Spleen (tissue), 7 donors: ENCODE measurements around the gene TRIM72.
"Not testable (repeated sequence)": the region's sequence is repeated elsewhere in the genome, so short reads cannot be mapped to it uniquely, and the experiment has no call there.

Experiments
- POLR2A ChIP-seq, 3 donors: fragments of 450-650 bp; IDR thresholded peaks; one replicate each; pipeline ENCODE4 v1.5.1; 2017; ENCODE audit warnings: antibody characterized with exemption in 3 of 3, mild to moderate bottlenecking in 1 of 3
- POLR2AphosphoS5 ChIP-seq, 3 donors: sonication (generic); formaldehyde crosslinking; IDR thresholded peaks; one replicate each; pipeline ENCODE4 v1.5.1; 2017; ENCODE audit warnings: antibody characterized with exemption in 3 of 3
- TF ChIP-seq, protein P1 (sequence below), 11 experiments: fragments of 200-600 bp in 7 of 11; fragments of 450-650 bp in 4 of 11; sonication (generic) in 4 of 11; IDR thresholded peaks in 8 of 11; conservative IDR thresholded peaks in 3 of 11; 1 replicate in 7 of 11; 2 replicates in 4 of 11; pipeline versions ENCODE4 v1.4.0 to v1.8.0; 2016 to 2021; ENCODE audit warnings: antibody characterized with exemption in 11 of 11, inconsistent platforms in 4 of 11, mild to moderate bottlenecking in 1 of 11
- donor health status: DM: no; HTN: no; CAD: no; lungs with moderate emphysema.
- donor health status: DM: no; HTN: no; CAD: no.
- donor health status: DM: no; HTN: no; CAD: no.

DNA sequence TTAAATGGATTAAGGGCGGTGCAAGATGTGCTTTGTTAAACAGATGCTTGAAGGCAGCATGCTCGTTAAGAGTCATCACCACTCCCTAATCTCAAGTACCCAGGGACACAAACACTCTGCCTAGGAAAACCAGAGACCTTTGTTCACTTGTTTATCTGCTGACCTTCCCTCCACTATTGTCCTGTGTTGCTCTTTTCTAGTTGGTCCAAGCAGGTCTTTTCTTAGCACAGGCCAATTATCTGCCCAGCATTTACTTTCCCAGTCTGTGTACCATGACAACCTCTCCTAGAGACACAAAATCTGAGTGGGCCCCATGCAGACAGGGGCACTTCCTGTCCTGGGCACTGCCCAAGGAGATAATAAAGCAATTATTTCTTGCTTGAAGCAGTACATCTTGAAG, 43.9 kb upstream of the TRIM72 start:
- TF ChIP-seq, protein P1, sequence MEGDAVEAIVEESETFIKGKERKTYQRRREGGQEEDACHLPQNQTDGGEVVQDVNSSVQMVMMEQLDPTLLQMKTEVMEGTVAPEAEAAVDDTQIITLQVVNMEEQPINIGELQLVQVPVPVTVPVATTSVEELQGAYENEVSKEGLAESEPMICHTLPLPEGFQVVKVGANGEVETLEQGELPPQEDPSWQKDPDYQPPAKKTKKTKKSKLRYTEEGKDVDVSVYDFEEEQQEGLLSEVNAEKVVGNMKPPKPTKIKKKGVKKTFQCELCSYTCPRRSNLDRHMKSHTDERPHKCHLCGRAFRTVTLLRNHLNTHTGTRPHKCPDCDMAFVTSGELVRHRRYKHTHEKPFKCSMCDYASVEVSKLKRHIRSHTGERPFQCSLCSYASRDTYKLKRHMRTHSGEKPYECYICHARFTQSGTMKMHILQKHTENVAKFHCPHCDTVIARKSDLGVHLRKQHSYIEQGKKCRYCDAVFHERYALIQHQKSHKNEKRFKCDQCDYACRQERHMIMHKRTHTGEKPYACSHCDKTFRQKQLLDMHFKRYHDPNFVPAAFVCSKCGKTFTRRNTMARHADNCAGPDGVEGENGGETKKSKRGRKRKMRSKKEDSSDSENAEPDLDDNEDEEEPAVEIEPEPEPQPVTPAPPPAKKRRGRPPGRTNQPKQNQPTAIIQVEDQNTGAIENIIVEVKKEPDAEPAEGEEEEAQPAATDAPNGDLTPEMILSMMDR (IDR thresholded peaks at IDR 0.05 in 8 of 11, conservative IDR thresholded peaks at IDR 0.05 in 3 of 11): not testable (repeated sequence)
- not testable (repeated sequence) for TF ChIP-seq POLR2AphosphoS5, POLR2A (IDR thresholded peaks at IDR 0.05)
